Measurements from ENCODE around the gene LYST.

Gene LYST

GRCh38 chr1:235749755-235750300, 116.9 kb downstream of the LYST start:
- no peak for DNase-seq

- DNase-seq, result no peak
These were observed 118.0 kb downstream of the LYST start for GRCh38 chr1:235748747-235749146.

- DNase-seq, result no peak
These were observed 120.5 kb downstream of the LYST start for GRCh38 chr1:235746245-235746644.

- DNase-seq, result no peak
These were observed 121.1 kb downstream of the LYST start for GRCh38 chr1:235745503-235746136.

GRCh38 chr1:235742914-235743599, 123.6 kb downstream of the LYST start:
- DNase-seq, result no peak

DNA sequence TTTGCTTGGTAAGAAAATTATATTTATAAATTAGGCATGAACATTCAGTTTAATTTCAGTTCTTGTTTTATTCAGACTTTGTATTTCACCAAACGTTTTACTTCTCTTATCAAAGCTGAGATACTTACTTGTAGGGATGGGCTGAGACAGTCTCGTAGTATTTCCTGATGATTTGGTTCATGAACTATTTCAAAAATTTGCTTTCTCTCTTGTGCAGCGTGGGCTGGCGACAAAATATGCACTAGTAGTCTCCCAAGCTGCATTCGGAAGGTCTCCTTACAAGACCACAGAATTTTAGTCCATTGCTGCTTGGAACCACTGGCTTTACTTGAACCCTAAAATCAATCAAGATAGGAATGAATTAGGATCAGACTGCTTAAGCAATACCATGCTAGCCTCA, 125.4 kb downstream of the LYST start:
- no peak for DNase-seq

DNA sequence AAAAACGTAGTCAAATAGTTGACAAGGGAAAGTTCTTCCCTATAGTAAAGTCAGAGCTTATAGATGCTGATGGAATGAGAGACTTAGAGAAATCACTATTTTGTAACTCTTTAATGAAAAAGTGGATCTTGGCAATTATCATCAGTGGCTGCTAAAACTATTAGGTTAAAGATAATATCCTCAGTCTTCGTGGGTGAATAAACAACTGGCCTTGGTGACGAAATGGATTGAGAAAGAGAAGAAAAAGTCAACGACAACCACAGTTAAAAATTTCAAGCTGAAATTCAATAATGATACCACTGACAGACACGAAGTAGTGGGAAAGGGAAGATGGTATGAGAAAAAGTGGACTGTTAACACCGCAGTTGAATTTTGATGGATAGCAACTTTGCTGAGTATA, 127.1 kb downstream of the LYST start:
- DNase-seq, result no peak

DNA sequence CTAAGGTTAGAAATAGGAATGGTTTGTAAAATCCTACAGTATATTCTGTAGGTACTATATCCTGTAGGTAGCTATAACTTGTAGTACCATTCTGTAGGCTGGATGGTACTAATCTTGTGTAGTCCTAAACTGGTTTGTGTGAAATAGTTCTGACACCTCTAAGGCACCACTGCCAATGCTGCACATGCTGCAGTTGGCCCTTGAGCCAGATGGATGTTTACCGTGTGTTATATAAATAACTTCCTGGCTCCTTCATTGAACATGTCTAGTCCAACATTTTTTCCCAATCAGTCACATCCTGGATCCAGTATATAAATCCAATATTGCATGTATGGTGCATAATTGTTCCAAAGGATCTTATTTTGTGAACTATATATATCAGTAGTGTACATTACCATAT, 127.6 kb downstream of the LYST start:
- DNase-seq, result no peak

- no peak for DNase-seq
These were observed 129.0 kb downstream of the LYST start for GRCh38 chr1:235737751-235738150.

- DNase-seq, result no peak
These were observed 130.4 kb downstream of the LYST start for GRCh38 chr1:235736263-235736662.

DNA sequence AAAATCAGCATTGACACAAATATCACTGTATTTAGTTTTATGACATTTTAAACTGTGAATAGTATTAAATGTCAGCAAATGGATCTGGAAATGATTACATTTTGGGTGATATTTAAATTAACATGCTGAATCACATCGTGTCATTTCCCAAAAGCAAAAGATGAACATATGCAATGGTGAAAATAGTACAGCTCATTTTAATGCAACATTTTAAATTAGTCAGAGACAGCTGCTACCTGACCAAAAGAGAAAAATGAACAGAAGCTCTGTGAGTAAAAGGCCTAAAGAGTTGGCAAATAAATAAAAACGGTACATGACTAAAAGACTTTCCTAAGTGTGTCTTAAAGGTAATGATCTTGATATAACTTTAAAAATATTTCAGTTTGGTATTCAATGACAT, 131.1 kb downstream of the LYST start:
- no peak for DNase-seq

DNA sequence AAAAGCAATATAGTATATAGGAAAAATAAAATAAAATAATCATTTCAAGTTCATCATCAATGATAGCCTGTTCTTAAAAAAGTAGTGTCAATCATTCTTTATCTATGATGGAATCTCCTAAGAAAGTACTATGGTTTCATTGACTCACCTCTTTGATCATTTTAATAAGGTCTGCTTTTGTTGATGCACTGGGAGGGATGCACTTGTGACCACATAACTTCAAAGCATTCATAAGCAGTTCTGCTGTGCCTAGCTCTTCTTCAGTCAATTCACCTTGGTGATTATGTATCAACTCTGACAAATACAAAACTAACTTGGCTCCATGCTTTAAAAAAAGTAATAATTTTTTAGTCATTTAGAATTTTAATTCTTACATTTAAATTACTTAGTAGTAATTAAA, 132.4 kb downstream of the LYST start:
- DNase-seq, result no peak

DNA sequence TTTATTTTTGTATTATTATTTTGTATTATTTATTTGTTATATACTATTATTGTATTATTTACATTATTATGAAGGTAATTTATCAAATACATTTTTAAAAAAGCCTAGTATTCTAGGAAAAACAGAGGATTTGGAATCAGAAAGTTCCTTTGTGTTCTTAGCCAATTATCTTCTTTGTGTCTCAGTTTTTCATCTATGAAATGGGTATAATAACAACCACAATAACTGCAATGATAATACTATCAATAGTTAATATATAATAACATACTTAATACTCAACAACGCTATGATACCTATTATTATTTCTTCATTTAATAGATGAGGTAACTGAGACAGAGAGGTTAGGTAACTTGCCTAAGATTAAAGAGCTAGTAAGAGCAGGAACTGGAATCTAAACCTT, 136.7 kb downstream of the LYST start:
- no peak for DNase-seq

DNA sequence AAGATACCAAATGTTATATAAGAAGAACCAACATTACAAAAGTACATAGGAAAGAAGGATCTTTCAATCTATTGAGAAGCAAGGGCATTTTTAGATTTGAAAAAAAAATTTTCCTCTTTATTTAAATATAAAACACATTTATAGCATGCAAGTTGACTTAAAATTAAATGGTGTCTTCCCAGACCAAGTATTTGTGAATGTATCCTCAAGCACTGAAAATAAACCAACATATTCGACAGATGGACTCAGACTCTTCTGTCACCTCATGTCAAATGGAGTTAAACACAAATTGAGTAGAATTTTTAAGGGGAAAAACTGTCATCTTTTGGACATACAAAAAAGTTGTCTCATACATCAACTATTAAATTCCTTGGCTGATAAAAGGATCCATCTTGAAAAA, 140.1 kb downstream of the LYST start:
- DNase-seq, result no peak

- DNase-seq, result no peak
These were observed 141.3 kb downstream of the LYST start for GRCh38 chr1:235725434-235725833.

DNA sequence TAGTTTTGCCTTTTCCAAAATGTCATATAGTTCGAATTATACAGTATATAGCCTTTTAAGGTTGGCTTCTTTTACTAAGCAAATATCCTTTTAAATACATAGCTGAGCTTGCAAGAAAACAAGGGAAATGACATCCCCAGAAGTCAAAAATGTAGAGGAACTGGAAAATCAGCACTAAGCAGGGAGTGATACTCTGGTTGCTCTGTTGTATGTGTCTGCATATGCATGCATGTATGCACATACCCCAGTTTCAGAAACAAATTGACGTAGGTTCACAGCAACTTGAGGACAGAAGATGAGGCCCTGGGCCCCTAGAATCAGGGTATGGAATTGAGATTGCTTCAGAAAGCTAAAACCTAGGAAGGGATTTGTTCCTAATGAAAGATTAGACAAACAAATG, 142.0 kb downstream of the LYST start:
- no peak for DNase-seq

DNA sequence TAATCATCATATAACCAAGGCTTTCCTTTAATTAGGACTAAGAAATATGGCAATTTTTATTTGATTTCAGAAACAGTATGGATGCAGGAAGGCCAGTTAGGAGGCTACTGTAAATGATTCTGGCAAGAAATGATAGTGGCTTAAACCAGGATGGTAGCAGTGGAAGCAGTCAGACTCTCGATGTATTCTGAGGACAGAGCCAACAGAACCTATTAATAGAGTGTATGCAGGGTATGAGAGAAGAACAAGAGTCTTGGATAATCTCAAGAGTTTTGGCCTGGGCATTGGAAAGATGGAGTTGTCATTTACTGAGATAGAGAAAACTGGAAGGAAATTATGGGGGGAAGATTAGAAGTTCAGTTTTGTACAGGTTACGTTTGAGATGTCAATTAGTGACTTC, 143.8 kb downstream of the LYST start:
- no peak for DNase-seq

DNA sequence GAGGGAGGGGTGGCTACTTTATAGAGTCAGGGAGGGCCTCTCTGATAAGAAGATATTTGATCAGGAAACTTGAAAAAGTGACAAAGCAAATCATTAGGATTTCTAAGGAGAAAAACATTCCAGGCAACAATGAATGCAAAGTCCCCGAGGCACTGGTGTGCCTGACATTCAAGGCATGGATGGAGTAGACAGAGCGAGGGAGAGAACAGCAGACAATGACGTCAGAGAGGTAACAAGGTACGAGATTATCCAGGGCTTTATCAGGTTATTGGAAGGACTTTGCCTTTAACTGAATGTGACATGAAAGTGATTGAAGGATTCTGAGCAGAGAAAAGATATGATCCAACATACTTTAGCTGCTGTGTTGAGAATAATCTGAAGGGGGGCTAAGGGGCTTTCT, 144.7 kb downstream of the LYST start:
- no peak for DNase-seq

DNA sequence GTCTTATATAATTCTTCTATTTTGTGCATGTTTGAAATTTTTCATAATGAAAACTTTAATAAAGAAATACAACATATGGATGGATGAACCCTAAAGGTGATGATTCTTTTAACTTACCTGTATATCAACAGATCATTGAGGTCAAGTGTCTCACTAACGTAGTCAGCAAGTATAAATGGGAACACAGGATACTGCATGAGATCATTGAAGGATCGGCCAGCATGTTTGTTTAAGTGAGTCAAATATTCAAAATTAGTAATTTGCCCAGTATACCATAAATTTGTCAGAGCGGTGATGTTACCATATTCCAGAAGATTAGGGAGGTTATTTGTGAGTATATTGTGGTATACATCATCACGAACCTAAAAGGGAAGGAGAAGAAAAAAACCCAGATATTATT, 146.2 kb downstream of the LYST start:
- DNase-seq, result no peak

- DNase-seq, result no peak
These were observed 152.4 kb downstream of the LYST start for GRCh38 chr1:235714205-235714897.

GRCh38 chr1:235712812-235713211, 153.9 kb downstream of the LYST start:
- DNase-seq, result no peak

DNA sequence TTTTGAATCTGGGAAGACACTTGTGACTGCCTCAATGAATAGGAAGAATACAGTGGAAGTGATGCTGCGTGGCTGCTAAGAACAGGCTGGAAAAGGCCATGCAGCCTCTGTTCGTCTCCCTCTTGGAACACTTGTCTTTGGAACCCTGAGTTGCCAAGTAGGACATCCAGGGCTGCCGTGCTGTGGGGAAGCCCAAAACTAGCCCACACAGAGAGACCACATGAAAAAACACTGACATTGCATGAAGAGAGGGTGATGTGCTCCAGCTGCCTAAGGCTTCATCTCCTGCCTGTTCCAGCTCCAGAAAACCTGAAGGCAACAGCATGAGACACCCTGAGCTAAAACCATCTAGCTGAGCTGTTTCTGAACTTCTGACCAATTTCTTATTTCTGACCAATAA, 156.0 kb downstream of the LYST start:
- no peak for DNase-seq

GRCh38 chr1:235709018-235709417, 157.7 kb downstream of the LYST start:
- DNase-seq, result no peak

GRCh38 chr1:235708390-235708962, 158.2 kb downstream of the LYST start:
- no peak for DNase-seq
